Uterus (tissue), 2 donors: ENCODE measurements around the gene SRPK2.

Experiments
- POLR2A ChIP-seq, 2 donors: fragments of 450-650 bp; IDR thresholded peaks; one replicate each; pipeline ENCODE4 v1.6.1; 2016; ENCODE audit warnings: antibody characterized with exemption in 2 of 2, mild to moderate bottlenecking in 1 of 2, moderate library complexity in 1 of 2
- TF ChIP-seq, protein P1 (sequence below), 4 experiments: fragments of 200-600 bp in 2 of 4; fragments of 450-650 bp in 2 of 4; sonication (generic) in 2 of 4; IDR thresholded peaks; one replicate each; pipeline ENCODE4 v1.5.1; 2016 to 2019; ENCODE audit warnings: antibody characterized with exemption in 4 of 4, mild to moderate bottlenecking in 2 of 4, moderate library complexity in 1 of 4

DNA sequence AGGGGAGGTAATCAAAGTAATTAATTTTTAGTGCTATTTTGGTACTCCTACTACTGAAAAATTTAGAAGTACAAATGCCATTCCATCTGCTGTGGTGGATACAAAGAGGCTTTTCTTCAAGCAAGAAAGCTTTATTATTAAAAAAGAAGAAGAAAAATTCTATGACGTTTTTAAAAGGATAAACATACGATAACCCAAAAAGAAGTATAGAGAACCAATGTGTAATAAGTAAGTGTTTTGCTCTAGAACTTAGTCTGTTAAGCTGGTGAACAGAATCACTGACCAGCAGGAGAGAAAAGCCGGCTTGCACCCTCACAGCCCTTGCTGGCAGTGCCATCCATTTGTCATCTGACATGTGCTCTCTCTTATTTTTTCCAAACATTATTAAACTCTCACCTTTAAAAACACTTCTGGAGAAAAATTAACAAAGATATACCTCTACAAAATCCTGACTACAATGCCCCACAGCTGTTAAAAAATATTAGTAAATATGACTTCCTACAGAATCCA, 81.5 kb downstream of the SRPK2 start:
- no peak for TF ChIP-seq POLR2A (IDR thresholded peaks at IDR 0.05)
- TF ChIP-seq, protein P1, sequence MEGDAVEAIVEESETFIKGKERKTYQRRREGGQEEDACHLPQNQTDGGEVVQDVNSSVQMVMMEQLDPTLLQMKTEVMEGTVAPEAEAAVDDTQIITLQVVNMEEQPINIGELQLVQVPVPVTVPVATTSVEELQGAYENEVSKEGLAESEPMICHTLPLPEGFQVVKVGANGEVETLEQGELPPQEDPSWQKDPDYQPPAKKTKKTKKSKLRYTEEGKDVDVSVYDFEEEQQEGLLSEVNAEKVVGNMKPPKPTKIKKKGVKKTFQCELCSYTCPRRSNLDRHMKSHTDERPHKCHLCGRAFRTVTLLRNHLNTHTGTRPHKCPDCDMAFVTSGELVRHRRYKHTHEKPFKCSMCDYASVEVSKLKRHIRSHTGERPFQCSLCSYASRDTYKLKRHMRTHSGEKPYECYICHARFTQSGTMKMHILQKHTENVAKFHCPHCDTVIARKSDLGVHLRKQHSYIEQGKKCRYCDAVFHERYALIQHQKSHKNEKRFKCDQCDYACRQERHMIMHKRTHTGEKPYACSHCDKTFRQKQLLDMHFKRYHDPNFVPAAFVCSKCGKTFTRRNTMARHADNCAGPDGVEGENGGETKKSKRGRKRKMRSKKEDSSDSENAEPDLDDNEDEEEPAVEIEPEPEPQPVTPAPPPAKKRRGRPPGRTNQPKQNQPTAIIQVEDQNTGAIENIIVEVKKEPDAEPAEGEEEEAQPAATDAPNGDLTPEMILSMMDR (IDR thresholded peaks at IDR 0.05), result no peak
